Subcutaneous adipose tissue (tissue), 4 donors: ENCODE data around the gene SRF. TPM values are rescaled to one million over a fixed set of nuclear protein-coding genes. Genes with fewer than 3 reads are reported as not detected.

Experiments
- total RNA-seq, 4 donors: library from RNA; depleted of rRNA; stranded (reverse); fragments of >200 nt; gene quantifications; one replicate each; pipeline ENCODE4 v1.1.0, GENCODE V29; 2016
- TF ChIP-seq, protein P1 (sequence below): fragments of 450-650 bp; IDR thresholded peaks from one replicate; pipeline ENCODE4 v1.5.1; 2016; ENCODE audit warnings: low read depth, mild to moderate bottlenecking, control low read depth, antibody characterized with exemption, moderate library complexity

SRF gene
- total RNA-seq, 4 donors from 2014 or later: 8.5 to 22.8 (median 10.6) TPM

DNA sequence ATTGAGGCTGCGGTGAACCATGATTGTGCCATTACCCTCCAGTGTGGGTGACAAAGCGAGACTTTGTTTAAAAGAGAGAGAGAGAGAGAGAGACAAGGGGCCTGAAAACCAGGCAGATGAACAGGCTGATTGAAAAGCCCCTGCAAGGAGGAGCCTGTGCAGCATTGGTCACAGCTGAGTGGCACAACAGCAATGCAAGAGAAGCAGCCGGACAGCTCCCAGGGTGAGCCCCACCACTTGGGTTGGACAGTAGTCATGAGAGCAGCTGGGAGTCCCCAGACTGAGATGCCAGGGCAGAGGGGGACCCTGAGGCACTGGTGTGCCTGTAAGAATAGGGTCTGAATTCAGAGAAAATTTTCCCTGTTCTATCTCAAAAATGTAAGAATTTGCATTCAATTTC is 48.0 kb downstream of the SRF start:
- TF ChIP-seq, protein P1, sequence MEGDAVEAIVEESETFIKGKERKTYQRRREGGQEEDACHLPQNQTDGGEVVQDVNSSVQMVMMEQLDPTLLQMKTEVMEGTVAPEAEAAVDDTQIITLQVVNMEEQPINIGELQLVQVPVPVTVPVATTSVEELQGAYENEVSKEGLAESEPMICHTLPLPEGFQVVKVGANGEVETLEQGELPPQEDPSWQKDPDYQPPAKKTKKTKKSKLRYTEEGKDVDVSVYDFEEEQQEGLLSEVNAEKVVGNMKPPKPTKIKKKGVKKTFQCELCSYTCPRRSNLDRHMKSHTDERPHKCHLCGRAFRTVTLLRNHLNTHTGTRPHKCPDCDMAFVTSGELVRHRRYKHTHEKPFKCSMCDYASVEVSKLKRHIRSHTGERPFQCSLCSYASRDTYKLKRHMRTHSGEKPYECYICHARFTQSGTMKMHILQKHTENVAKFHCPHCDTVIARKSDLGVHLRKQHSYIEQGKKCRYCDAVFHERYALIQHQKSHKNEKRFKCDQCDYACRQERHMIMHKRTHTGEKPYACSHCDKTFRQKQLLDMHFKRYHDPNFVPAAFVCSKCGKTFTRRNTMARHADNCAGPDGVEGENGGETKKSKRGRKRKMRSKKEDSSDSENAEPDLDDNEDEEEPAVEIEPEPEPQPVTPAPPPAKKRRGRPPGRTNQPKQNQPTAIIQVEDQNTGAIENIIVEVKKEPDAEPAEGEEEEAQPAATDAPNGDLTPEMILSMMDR: no peak

GRCh38 chr6:43219814-43220213 is 48.7 kb downstream of the SRF start:
- TF ChIP-seq, protein P1: no peak

DNA sequence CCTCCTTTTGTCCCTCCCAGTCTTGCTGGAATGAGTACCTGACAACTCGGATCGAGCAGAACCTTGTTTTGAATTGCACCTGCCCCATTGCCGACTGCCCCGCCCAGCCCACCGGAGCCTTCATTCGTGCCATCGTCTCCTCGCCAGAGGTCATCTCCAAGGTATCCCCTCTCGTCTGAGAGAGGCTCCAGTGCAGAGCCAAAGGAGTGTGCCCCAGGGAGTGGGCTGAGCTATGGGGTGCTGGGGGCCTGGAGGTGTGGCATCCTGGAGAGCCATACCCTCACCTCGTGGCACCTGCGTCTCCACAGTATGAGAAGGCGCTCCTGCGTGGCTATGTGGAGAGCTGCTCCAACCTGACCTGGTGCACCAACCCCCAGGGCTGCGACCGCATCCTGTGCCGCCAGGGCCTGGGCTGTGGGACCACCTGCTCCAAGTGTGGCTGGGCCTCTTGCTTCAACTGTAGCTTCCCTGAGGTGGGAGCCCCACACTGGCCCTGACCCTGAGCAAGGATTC is 49.4 kb downstream of the SRF start:
- TF ChIP-seq, protein P1: no peak

DNA sequence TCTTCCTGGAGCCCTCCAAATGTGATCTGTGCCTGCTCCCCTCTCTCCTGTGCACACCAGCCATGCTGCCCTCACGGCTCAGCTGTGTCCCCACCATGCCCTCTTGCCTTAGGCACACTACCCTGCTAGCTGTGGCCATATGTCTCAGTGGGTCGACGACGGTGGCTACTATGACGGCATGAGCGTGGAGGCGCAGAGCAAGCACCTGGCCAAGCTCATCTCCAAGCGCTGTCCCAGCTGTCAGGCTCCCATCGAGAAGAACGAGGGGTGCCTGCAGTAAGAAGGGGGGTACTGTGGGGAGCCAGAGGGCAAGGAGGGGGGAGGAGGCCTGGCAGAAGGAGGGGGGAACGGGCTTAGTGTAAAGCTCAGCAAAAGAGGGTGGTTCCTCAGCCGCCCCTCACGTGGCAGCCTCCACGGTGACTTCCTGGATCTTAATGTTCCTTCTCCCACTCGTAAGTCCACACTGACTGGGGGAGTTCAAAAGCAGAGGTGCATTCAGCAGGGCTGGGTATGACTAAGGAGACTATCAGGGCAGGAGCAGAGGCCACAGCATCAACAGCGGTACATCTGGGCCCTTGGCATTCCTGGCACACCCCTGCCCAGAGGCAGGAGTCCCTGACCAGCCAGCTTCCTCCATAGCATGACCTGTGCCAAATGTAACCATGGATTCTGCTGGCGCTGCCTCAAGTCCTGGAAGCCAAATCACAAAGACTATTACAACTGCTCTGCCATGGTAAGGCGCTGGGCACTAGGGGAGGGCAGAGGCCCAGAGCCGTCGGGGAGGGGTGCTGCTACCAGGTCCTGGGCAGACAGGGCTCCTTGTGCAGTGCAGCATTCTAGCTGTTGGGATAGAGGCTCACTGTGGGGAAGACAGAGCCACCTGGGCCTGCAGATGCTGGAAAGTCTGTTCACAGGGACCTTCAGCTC is 50.2 kb downstream of the SRF start:
- TF ChIP-seq, protein P1: no peak

GRCh38 chr6:43222418-43223059 is 51.5 kb downstream of the SRF start:
- TF ChIP-seq, protein P1: no peak

DNA sequence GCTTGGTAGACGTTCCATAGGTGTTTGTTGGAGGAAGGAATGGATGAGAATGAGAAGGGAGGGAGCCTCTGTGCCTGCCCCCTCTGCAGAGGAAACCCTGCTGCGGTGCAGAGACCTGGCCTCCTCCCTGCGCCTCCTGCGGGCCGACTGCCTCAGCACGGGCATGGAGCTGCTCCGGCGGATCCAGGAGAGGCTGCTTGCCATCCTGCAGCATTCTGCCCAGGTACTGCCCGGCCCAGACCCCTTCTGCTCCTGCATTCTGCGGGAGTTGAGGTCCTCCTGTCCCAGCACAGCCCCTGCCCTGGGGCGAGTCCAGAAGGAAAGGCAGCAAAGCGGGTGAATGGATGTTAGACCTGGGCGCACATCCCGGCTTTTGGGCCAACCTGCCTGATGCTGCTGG is 52.1 kb downstream of the SRF start:
- TF ChIP-seq, protein P1: no peak
